Measurements from ENCODE around the gene PCSK6. TPM values are rescaled to one million over a fixed set of nuclear protein-coding genes. Genes with fewer than 3 reads are reported as not detected.
"Not testable (repeated sequence)": the region's sequence is repeated elsewhere in the genome, so short reads cannot be mapped to it uniquely, and the experiment has no call there.

Gene PCSK6
- total RNA-seq, 4 donors from 2014 or later = 9.7 to 20.5 (median 13.1) TPM

GRCh38 chr15:101464999-101465669 is 24.4 kb downstream of the PCSK6 start:
- DNase-seq (ENCODE audit: low spot score) = no peak
- TF ChIP-seq CTCF (IDR thresholded peaks at IDR 0.05) = no peak
- no peak for ATAC-seq (ENCODE audit: low FRiP score)

- ATAC-seq (ENCODE audit: low FRiP score) (no peak), DNase-seq (ENCODE audit: low spot score) (no peak)
- TF ChIP-seq CTCF (IDR thresholded peaks at IDR 0.05) = no peak
Observed at GRCh38 chr15:101464256-101464998, 25.1 kb downstream of the PCSK6 start.

- DNase-seq (ENCODE audit: low spot score); ATAC-seq (ENCODE audit: low FRiP score): not testable (repeated sequence)
Observed at GRCh38 chr15:101463696-101464095, 25.8 kb downstream of the PCSK6 start.

GRCh38 chr15:101463270-101463669 is 26.2 kb downstream of the PCSK6 start:
- DNase-seq (ENCODE audit: low spot score) = no peak
- TF ChIP-seq CTCF (IDR thresholded peaks at IDR 0.05) = no peak
- ATAC-seq (ENCODE audit: low FRiP score) = no peak

GRCh38 chr15:101461097-101461496 is 28.4 kb downstream of the PCSK6 start:
- DNase-seq (ENCODE audit: low spot score) = no peak
- no peak for ATAC-seq (ENCODE audit: low FRiP score)
- TF ChIP-seq CTCF (IDR thresholded peaks at IDR 0.05) = no peak

GRCh38 chr15:101459579-101460300 is 29.8 kb downstream of the PCSK6 start:
- DNase-seq (ENCODE audit: low spot score) = no peak
- TF ChIP-seq CTCF (IDR thresholded peaks at IDR 0.05) = no peak
- ATAC-seq (ENCODE audit: low FRiP score) = no peak

GRCh38 chr15:101458908-101459578 is 30.5 kb downstream of the PCSK6 start:
- TF ChIP-seq CTCF (IDR thresholded peaks at IDR 0.05) = no peak
- ATAC-seq (ENCODE audit: low FRiP score) (no peak), DNase-seq (ENCODE audit: low spot score) (no peak)

Data from omental fat pad (tissue), 4 donors.